HTERT RPE-1 (cell line): ENCODE results near the gene ZNF587B.
"Not testable (repeated sequence)": the region's sequence is repeated elsewhere in the genome, so short reads cannot be mapped to it uniquely, and the experiment has no call there.

Experiments used
- in situ Hi-C: fragments of 300-500 bp; cut with MboI; formaldehyde crosslinking; loops from 4 replicates; pipeline ENCODE4 v1.14.3; 2020; ENCODE audit warnings: low sequenced_read_pairs

Gene ZNF587B

GRCh38 chr19:57818378-57818777, 11.7 kb upstream of the ZNF587B start:
- in situ Hi-C loops, result no loop called here

- in situ Hi-C loops, result no loop called here
Observed at GRCh38 chr19:57819475-57820148, 10.5 kb upstream of the ZNF587B start.

GRCh38 chr19:57820599-57820998, 9.5 kb upstream of the ZNF587B start:
- in situ Hi-C loops, result no loop called here

- in situ Hi-C loops, result not testable (repeated sequence)
Observed at GRCh38 chr19:57821095-57821494, 9.0 kb upstream of the ZNF587B start.

GRCh38 chr19:57821501-57821900, 8.6 kb upstream of the ZNF587B start:
- in situ Hi-C loops, result not testable (repeated sequence)

- in situ Hi-C loops, result not testable (repeated sequence)
Observed at GRCh38 chr19:57823155-57823554, 6.9 kb upstream of the ZNF587B start.

- in situ Hi-C loops, result not testable (repeated sequence)
Observed at GRCh38 chr19:57823608-57824007, 6.5 kb upstream of the ZNF587B start.

GRCh38 chr19:57825511-57825910, 4.6 kb upstream of the ZNF587B start:
- in situ Hi-C loops, result no loop called here

- in situ Hi-C loops, result no loop called here
Observed at GRCh38 chr19:57829316-57829715, 783 bp upstream of the ZNF587B start.

- in situ Hi-C loops, result not testable (repeated sequence)
Observed at GRCh38 chr19:57836991-57837390, 6.9 kb downstream of the ZNF587B start.

- in situ Hi-C loops, result not testable (repeated sequence)
Observed at GRCh38 chr19:57838622-57839191, 8.6 kb downstream of the ZNF587B start.

- in situ Hi-C loops, result no loop called here
Observed at GRCh38 chr19:57841122-57841763, 11.1 kb downstream of the ZNF587B start.

GRCh38 chr19:57847164-57847563, 17.1 kb downstream of the ZNF587B start:
- in situ Hi-C loops, result not testable (repeated sequence)

GRCh38 chr19:57849162-57849665, 19.1 kb downstream of the ZNF587B start:
- in situ Hi-C loops, result not testable (repeated sequence)

- in situ Hi-C loops, result not testable (repeated sequence)
Observed at GRCh38 chr19:57849666-57850473, 19.8 kb downstream of the ZNF587B start, which contains the start of gene ZNF587. ZNF587 (plus strand) TSS chr19:57849859; CDS start chr19:57850039, 180 bp downstream.

- in situ Hi-C loops, result no loop called here
Observed at GRCh38 chr19:57850553-57851017, 20.5 kb downstream of the ZNF587B start.

GRCh38 chr19:57851812-57852603, 21.9 kb downstream of the ZNF587B start:
- in situ Hi-C loops, result not testable (repeated sequence)

GRCh38 chr19:57854117-57854516, 24.0 kb downstream of the ZNF587B start:
- in situ Hi-C loops, result not testable (repeated sequence)

- in situ Hi-C loops, result not testable (repeated sequence)
Observed at GRCh38 chr19:57862351-57862750, 32.3 kb downstream of the ZNF587B start.

GRCh38 chr19:57867868-57868492, 37.9 kb downstream of the ZNF587B start:
- in situ Hi-C loops, result no loop called here
